Sciatic nerve (tissue), 1 donor: Measurements from ENCODE around the gene ZFC3H1. TPM values are rescaled to one million over a fixed set of nuclear protein-coding genes. Genes with fewer than 3 reads are reported as not detected.

Experiments used
- total RNA-seq: library from RNA; stranded (reverse); fragmentation: NEBNext Ultra II Directional; extraction: Animal tissue kit (Norgen Biotek cat#: 25700); gene quantifications from one replicate; pipeline ENCODE4 v1.2.1, GENCODE V29; 2021
- donor health status: DM: no; HTN: no; CAD: no.

ZFC3H1 gene
- total RNA-seq, 1 donor from 2014 or later = 85.4 TPM

Other genes with a start within 250 kb of the ZFC3H1 start
- gene LGR5, start 224.1 kb downstream of the ZFC3H1 start, total RNA-seq = 2.3 TPM
- gene THAP2, start 453 bp upstream of the ZFC3H1 start, total RNA-seq = 5.8 TPM
- gene TMEM19, start 22.2 kb upstream of the ZFC3H1 start, total RNA-seq = 20.7 TPM
- gene RAB21, start 91.0 kb upstream of the ZFC3H1 start, total RNA-seq = 73.3 TPM
- 69.1 TPM for gene TBC1D15, start 175.9 kb upstream of the ZFC3H1 start, total RNA-seq